Astrocyte (in vitro differentiated cells and primary cell): ENCODE data around the gene RAD51B. TPM values are rescaled to one million over a fixed set of nuclear protein-coding genes. Genes with fewer than 3 reads are reported as not detected.

Experiments
- DNase-seq: peaks from one replicate; pipeline ENCODE4 v3.0.0-alpha.2; 2010; ENCODE audit warnings: low read depth
- FAIRE-seq: peaks from 2 replicates; lab custom pipeline; 2011; peaks lifted over from hg19 to GRCh38; lab: Jason Lieb, UNC
- H2AFZ ChIP-seq: 2 replicates; pipeline ENCODE4 v1.6.0; 2012; ENCODE audit warnings: low read depth, low read length, inconsistent platforms
- H3K27ac ChIP-seq: 2 replicates; pipeline ENCODE4 v1.5.1; 2011; ENCODE audit warnings: low read depth, low read length, inconsistent platforms
- H3K27me3 ChIP-seq: 2 replicates; pipeline ENCODE4 v1.6.0; 2011; ENCODE audit warnings: low read length, inconsistent platforms; ENCODE audit not compliant: insufficient read depth
- H3K36me3 ChIP-seq: 2 replicates; pipeline ENCODE4 v1.5.1; 2011; ENCODE audit warnings: low read length, inconsistent platforms; ENCODE audit not compliant: insufficient read depth
- H3K4me1 ChIP-seq: 2 replicates; pipeline ENCODE4 v1.5.1; 2011; ENCODE audit warnings: low read length, inconsistent platforms; ENCODE audit not compliant: insufficient read depth
- H3K4me2 ChIP-seq: 2 replicates; pipeline ENCODE4 v1.6.0; 2012; ENCODE audit warnings: low read length, inconsistent platforms
- H3K4me3 ChIP-seq: 2 replicates; pipeline ENCODE4 v1.5.1; 2011; ENCODE audit warnings: low read depth, mild to moderate bottlenecking, low read length, inconsistent platforms; ENCODE audit not compliant: insufficient read depth
- H3K79me2 ChIP-seq: 2 replicates; pipeline ENCODE4 v1.6.0; 2012; ENCODE audit warnings: mild to moderate bottlenecking, low read length, inconsistent platforms; ENCODE audit not compliant: insufficient read depth
- H3K9ac ChIP-seq: 2 replicates; pipeline ENCODE4 v1.6.0; 2012; ENCODE audit warnings: mild to moderate bottlenecking, low read length, inconsistent platforms
- H3K9me3 ChIP-seq: 2 replicates; pipeline ENCODE4 v1.5.1; 2012; ENCODE audit warnings: low read depth, mild to moderate bottlenecking, low read length, inconsistent platforms; ENCODE audit not compliant: insufficient read depth
- H4K20me1 ChIP-seq: 2 replicates; pipeline ENCODE4 v1.6.0; 2012; ENCODE audit warnings: low read length, inconsistent platforms; ENCODE audit not compliant: insufficient read depth
- H3K27ac Mint-ChIP-seq: one replicate; pipeline ENCODE4 v1.8.0; 2021; ENCODE audit warnings: mild to moderate bottlenecking, mixed read lengths; ENCODE audit not compliant: unreplicated experiment
- H3K27me3 Mint-ChIP-seq: one replicate; pipeline ENCODE4 v1.8.0; 2021; ENCODE audit warnings: low read depth, mixed read lengths; ENCODE audit not compliant: unreplicated experiment
- H3K36me3 Mint-ChIP-seq: one replicate; pipeline ENCODE4 v1.8.0; 2021; ENCODE audit warnings: low read depth, mixed read lengths; ENCODE audit not compliant: unreplicated experiment
- H3K4me1 Mint-ChIP-seq: one replicate; pipeline ENCODE4 v1.8.0; 2021; ENCODE audit warnings: low read depth, mixed read lengths; ENCODE audit not compliant: unreplicated experiment
- H3K4me3 Mint-ChIP-seq: one replicate; pipeline ENCODE4 v1.8.0; 2021; ENCODE audit warnings: mild to moderate bottlenecking, moderate library complexity, mixed read lengths; ENCODE audit not compliant: unreplicated experiment
- H3K9me3 Mint-ChIP-seq: one replicate; pipeline ENCODE4 v1.8.0; 2021; ENCODE audit warnings: mild to moderate bottlenecking, mixed read lengths; ENCODE audit not compliant: unreplicated experiment
- CTCF ChIP-seq: IDR thresholded peaks from 2 replicates; pipeline ENCODE4 v1.5.1; 2011; ENCODE audit warnings: low read depth, mild to moderate bottlenecking, inconsistent platforms, low read length, moderate library complexity; ENCODE audit not compliant: insufficient read depth
- EZH2 ChIP-seq: IDR thresholded peaks from 2 replicates; pipeline ENCODE4 v1.6.1; 2012; ENCODE audit warnings: mild to moderate bottlenecking, low read length, inconsistent platforms; ENCODE audit not compliant: insufficient read depth
- total RNA-seq: library from RNA; stranded (reverse); gene quantifications from 2 replicates; pipeline ENCODE4 v1.2.1, GENCODE V29; 2021

Gene RAD51B
- total RNA-seq, 1 donor from 2014 or later: 10.8 TPM

GRCh38 chr14:68442828-68443629 lies 623.5 kb downstream of the RAD51B start:
- no peak overlapping the region for H3K4me2 ChIP-seq
- H3K9me3 ChIP-seq: no peaks in the 10 kb centered on the region
- H3K4me1 Mint-ChIP-seq: peaks cover 23% of the 10 kb centered on the region
- H3K9me3 Mint-ChIP-seq: peaks cover 2% of the 10 kb centered on the region
- H3K27me3 ChIP-seq: no peaks in the 10 kb centered on the region
- H3K4me3 ChIP-seq: no peak overlapping the region
- H3K36me3 ChIP-seq: no peaks in the 10 kb centered on the region
- H3K27me3 Mint-ChIP-seq: peaks cover 1% of the 10 kb centered on the region
- H3K79me2 ChIP-seq: no peaks in the 10 kb centered on the region
- peak; percentile 87 for DNase-seq
- H3K4me3 Mint-ChIP-seq: peak overlapping the region; percentile 9
- H3K9ac ChIP-seq: no peak overlapping the region
- peaks cover 15% of the 10 kb centered on the region for H3K4me1 ChIP-seq
- no peak overlapping the region for H3K27ac ChIP-seq
- H3K36me3 Mint-ChIP-seq: peaks cover 5% of the 10 kb centered on the region
- H4K20me1 ChIP-seq: no peaks in the 10 kb centered on the region
- H3K27ac Mint-ChIP-seq: peak overlapping the region; percentile 47
- H2AFZ ChIP-seq: no peak overlapping the region
- TF ChIP-seq CTCF (no peak), EZH2 (no peak)
- no peak for FAIRE-seq

GRCh38 chr14:68444449-68445168 lies 625.0 kb downstream of the RAD51B start:
- Histone ChIP-seq H3K79me2 (no peaks in the 10 kb centered on the region), H3K9me3 (no peaks in the 10 kb centered on the region), H3K27ac (no peak overlapping the region), H3K9ac (no peak overlapping the region), H3K36me3 (no peaks in the 10 kb centered on the region), H3K4me3 (no peak overlapping the region), H3K4me1 (peaks cover 17% of the 10 kb centered on the region), H2AFZ (no peak overlapping the region), H3K4me2 (peak overlapping the region; percentile 2), H4K20me1 (no peaks in the 10 kb centered on the region), H3K27me3 (no peaks in the 10 kb centered on the region)
- Mint-ChIP-seq H3K27me3 (no peaks in the 10 kb centered on the region), H3K4me3 (no peak overlapping the region), H3K4me1 (peaks cover 28% of the 10 kb centered on the region), H3K27ac (no peak overlapping the region), H3K9me3 (no peaks in the 10 kb centered on the region), H3K36me3 (peaks cover 1% of the 10 kb centered on the region)
- FAIRE-seq (peak; percentile 23), DNase-seq (peak; percentile 74)
- TF ChIP-seq EZH2: no peak
- TF ChIP-seq CTCF: no peak
